Body of pancreas (tissue), 4 donors: Measurements from ENCODE around the gene PRR14L.

Experiments used
- POLR2A ChIP-seq, 3 donors: fragments of 450-650 bp; IDR thresholded peaks; one replicate each; pipeline ENCODE4 v1.6.1; 2016; ENCODE audit warnings: antibody characterized with exemption in 3 of 3, mild to moderate bottlenecking in 2 of 3
- TF ChIP-seq, protein P1 (sequence below), 7 experiments: fragments of 450-650 bp in 4 of 7; fragments of 200-600 bp in 3 of 7; sonication (generic) in 3 of 7; IDR thresholded peaks; one replicate each; pipeline ENCODE4 v1.5.1; 2016 to 2019; ENCODE audit warnings: antibody characterized with exemption in 7 of 7

DNA sequence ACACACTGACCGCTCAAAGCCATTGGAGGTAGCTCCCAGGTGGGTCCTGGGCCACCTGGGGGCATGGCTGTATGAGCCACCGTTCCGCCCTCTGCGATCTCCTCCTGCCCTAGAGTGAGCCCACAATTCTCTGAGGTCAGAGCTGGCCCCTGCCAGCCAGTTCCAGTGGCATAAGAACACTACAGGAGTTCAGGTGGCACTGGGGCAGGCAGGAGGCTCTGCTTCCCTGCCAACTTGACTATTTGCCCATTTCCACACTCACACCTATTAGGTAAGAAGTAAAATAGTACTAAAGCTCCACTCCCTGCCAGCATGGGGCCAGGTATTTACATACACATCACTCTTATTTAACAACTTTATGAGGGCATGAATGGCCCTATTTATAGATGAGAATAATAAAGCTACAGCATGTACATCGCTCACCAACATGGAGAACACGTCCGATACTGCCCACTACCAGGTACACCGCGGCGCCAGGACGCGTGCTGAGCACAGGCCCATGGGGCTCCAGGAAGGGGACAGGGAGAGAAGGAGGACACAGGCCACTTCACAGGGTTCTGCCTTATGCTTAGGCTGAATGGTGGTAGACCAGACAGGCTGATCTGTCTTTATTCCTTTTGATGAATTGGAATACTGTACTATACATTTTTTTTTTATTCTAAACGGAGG is 114.2 kb downstream of the PRR14L start:
- TF ChIP-seq, protein P1, sequence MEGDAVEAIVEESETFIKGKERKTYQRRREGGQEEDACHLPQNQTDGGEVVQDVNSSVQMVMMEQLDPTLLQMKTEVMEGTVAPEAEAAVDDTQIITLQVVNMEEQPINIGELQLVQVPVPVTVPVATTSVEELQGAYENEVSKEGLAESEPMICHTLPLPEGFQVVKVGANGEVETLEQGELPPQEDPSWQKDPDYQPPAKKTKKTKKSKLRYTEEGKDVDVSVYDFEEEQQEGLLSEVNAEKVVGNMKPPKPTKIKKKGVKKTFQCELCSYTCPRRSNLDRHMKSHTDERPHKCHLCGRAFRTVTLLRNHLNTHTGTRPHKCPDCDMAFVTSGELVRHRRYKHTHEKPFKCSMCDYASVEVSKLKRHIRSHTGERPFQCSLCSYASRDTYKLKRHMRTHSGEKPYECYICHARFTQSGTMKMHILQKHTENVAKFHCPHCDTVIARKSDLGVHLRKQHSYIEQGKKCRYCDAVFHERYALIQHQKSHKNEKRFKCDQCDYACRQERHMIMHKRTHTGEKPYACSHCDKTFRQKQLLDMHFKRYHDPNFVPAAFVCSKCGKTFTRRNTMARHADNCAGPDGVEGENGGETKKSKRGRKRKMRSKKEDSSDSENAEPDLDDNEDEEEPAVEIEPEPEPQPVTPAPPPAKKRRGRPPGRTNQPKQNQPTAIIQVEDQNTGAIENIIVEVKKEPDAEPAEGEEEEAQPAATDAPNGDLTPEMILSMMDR (IDR thresholded peaks at IDR 0.05): no peak
- no peak for TF ChIP-seq POLR2A (IDR thresholded peaks at IDR 0.05)
